ENCODE measurements around the gene ORAI2. TPM values are rescaled to one million over a fixed set of nuclear protein-coding genes. Genes with fewer than 3 reads are reported as not detected.

The ORAI2 gene
- total RNA-seq, 6 experiments from 2014 or later, result 1.2 to 4.2 (median 2.6) TPM

GRCh38 chr7:102449136-102449535 lies 15.8 kb downstream of the ORAI2 start:
- H3K4me3 ChIP-seq, result no peak overlapping the region
- no peak overlapping the region for H3K27ac ChIP-seq
- TF ChIP-seq POLR2A (IDR thresholded peaks at IDR 0.05) (no peak), CTCF (IDR thresholded peaks at IDR 0.05) (no peak)
- peaks cover 0 to 4% (median 0%) of the 10 kb centered on the region in 4 donors for H3K36me3 ChIP-seq
- intact Hi-C loops (cut with DNase I), result no loop called here
- DNase-seq (no peak), ATAC-seq (no peak)
- WGBS (ENCODE audit: insufficient coverage, low coverage, low lambda C conversion rate, missing lambda C conversion rate), result 81% methylated on average over 8 of the region's 15 CpGs
- no peaks in the 10 kb centered on the region for H3K4me1 ChIP-seq
- no peaks in the 10 kb centered on the region for H3K9me3 ChIP-seq
- H3K27me3 ChIP-seq, result no peaks in the 10 kb centered on the region

- intact Hi-C loops (cut with DNase I), result no loop called here
- H3K4me3 ChIP-seq, result no peak overlapping the region
- H3K27me3 ChIP-seq, result no peaks in the 10 kb centered on the region
- H3K27ac ChIP-seq, result no peak overlapping the region
- peak in 3 of 4 donors; percentile 41 to 48 (median 43) for ATAC-seq
- H3K9me3 ChIP-seq, result no peaks in the 10 kb centered on the region
- TF ChIP-seq POLR2A (IDR thresholded peaks at IDR 0.05), result no peak
- TF ChIP-seq CTCF (IDR thresholded peaks at IDR 0.05), result peak in 2 of 4 donors; percentile 4 to 14
- peaks cover 0 to 4% (median 0%) of the 10 kb centered on the region in 4 donors for H3K36me3 ChIP-seq
- WGBS (ENCODE audit: insufficient coverage, low coverage, low lambda C conversion rate, missing lambda C conversion rate), result 51% methylated on average over 3 of the region's 6 CpGs
- H3K4me1 ChIP-seq, result no peaks in the 10 kb centered on the region
- DNase-seq, result no peak
Observed at GRCh38 chr7:102450242-102450641, 16.9 kb downstream of the ORAI2 start.

GRCh38 chr7:102451371-102452054 lies 18.1 kb downstream of the ORAI2 start:
- Histone ChIP-seq H3K36me3 (peaks cover 0 to 5% (median 0%) of the 10 kb centered on the region in 4 donors), H3K27me3 (no peaks in the 10 kb centered on the region), H3K27ac (no peak overlapping the region), H3K4me3 (no peak overlapping the region), H3K9me3 (no peaks in the 10 kb centered on the region), H3K4me1 (no peaks in the 10 kb centered on the region)
- WGBS (ENCODE audit: insufficient coverage, low coverage, low lambda C conversion rate, missing lambda C conversion rate), result 76% methylated on average over 7 of the region's 23 CpGs
- DNase-seq (no peak), ATAC-seq (peak in 3 of 4 donors; percentile 49 to 63 (median 55))
- intact Hi-C loops (cut with DNase I), result no loop called here
- TF ChIP-seq CTCF (IDR thresholded peaks at IDR 0.05) (no peak), POLR2A (IDR thresholded peaks at IDR 0.05) (no peak)

GRCh38 chr7:102452451-102452850 lies 19.1 kb downstream of the ORAI2 start:
- no peaks in the 10 kb centered on the region for H3K9me3 ChIP-seq
- ATAC-seq, result no peak
- no peak overlapping the region for H3K27ac ChIP-seq
- no peaks in the 10 kb centered on the region for H3K27me3 ChIP-seq
- no peak for DNase-seq
- no peaks in the 10 kb centered on the region for H3K4me1 ChIP-seq
- 88% methylated on average over 5 of the region's 6 CpGs for WGBS (ENCODE audit: insufficient coverage, low coverage, low lambda C conversion rate, missing lambda C conversion rate)
- intact Hi-C loops (cut with DNase I), result no loop called here
- no peak for TF ChIP-seq POLR2A (IDR thresholded peaks at IDR 0.05)
- no peak for TF ChIP-seq CTCF (IDR thresholded peaks at IDR 0.05)
- H3K36me3 ChIP-seq, result peaks cover 0 to 11% (median 4%) of the 10 kb centered on the region in 4 donors
- no peak overlapping the region for H3K4me3 ChIP-seq

Measured in right lobe of liver (tissue), 6 donors.